HepG2 (cell line): ENCODE data around the gene CEACAM4. TPM values are rescaled to one million over a fixed set of nuclear protein-coding genes. Genes with fewer than 3 reads are reported as not detected.

Experiments used
- ARNT2 ChIP-seq: sonication (generic); formaldehyde crosslinking; IDR thresholded peaks from 2 replicates; pipeline ENCODE4 v1.8.0; 2022; ENCODE audit warnings: mild to moderate bottlenecking, low read depth, missing genetic modification reagents, moderate library complexity
- FOXP1 ChIP-seq, 2 experiments: fragments of 450-650 bp in 1 of 2; IDR thresholded peaks; 2 replicates each; pipeline ENCODE4 v1.6.1; 2017 to 2018; ENCODE audit warnings: antibody characterized with exemption in 1 of 2
- ZMYM3 ChIP-seq: sonication (generic); formaldehyde crosslinking; IDR thresholded peaks from 2 replicates; pipeline ENCODE4 v1.5.1; 2020; ENCODE audit warnings: mild to moderate bottlenecking, missing genetic modification reagents
- ZNF354B ChIP-seq: sonication (generic); formaldehyde crosslinking; IDR thresholded peaks from 2 replicates; pipeline ENCODE4 v1.8.0; 2022; ENCODE audit warnings: mild to moderate bottlenecking, missing genetic modification reagents
- ZNF589 ChIP-seq: sonication (generic); formaldehyde crosslinking; conservative IDR thresholded peaks from 2 replicates; pipeline ENCODE4 v1.8.0; 2022; ENCODE audit warnings: mild to moderate bottlenecking, moderate library complexity, missing genetic modification reagents
- ZNF839 ChIP-seq: sonication (generic); formaldehyde crosslinking; IDR thresholded peaks from 2 replicates; pipeline ENCODE4 v1.4.0; 2020; ENCODE audit warnings: missing genetic modification reagents, mild to moderate bottlenecking, borderline replicate concordance
- polyA plus RNA-seq, 8 experiments: library from polyadenylated mRNA; depleted of rRNA in 3 of 8; stranded (reverse) in 7 of 8; unstranded in 1 of 8; fragments of >200 nt; fragmentation: Illumina TruSeq in 4 of 8; extraction: Trizol in 4 of 8; gene quantifications; 2 replicates each; pipeline versions ENCODE4 v1.2.1 to v1.2.3, GENCODE V29; 2011 to 2016; ENCODE audit warnings: low read depth in 4 of 8, missing spikeins in 1 of 8, mixed read lengths in 1 of 8; ENCODE audit not compliant: insufficient read depth in 1 of 8
- total RNA-seq, 5 experiments: library from RNA; depleted of rRNA; stranded (reverse); fragments of >200 nt; fragmentation: Illumina TruSeq; extraction: Trizol; gene quantifications; 2 replicates each; pipeline ENCODE4 v1.2.3, GENCODE V29; 2016; ENCODE audit warnings: low read depth in 1 of 5
- TF ChIP-seq, protein P1 (sequence below): sonication (generic); formaldehyde crosslinking; conservative IDR thresholded peaks from 2 replicates; pipeline ENCODE4 v1.4.0; 2020; ENCODE audit warnings: missing genetic modification reagents
- TF ChIP-seq, protein P2 (sequence below): sonication (generic); formaldehyde crosslinking; IDR thresholded peaks from 2 replicates; pipeline ENCODE4 v1.4.0; 2020; ENCODE audit warnings: missing genetic modification reagents, borderline replicate concordance
- TF ChIP-seq, protein P3 (sequence below): IDR thresholded peaks from 2 replicates; pipeline ENCODE4 v1.6.1; 2018; ENCODE audit warnings: missing genetic modification reagents
- TF ChIP-seq, protein P4 (sequence below): sonication (generic); formaldehyde crosslinking; IDR thresholded peaks from 2 replicates; pipeline ENCODE4 v1.4.0; 2020; ENCODE audit warnings: missing genetic modification reagents
- TF ChIP-seq, protein P5 (sequence below): sonication (generic); formaldehyde crosslinking; IDR thresholded peaks from 2 replicates; pipeline ENCODE4 v1.5.0; 2020; ENCODE audit warnings: missing genetic modification reagents, mild to moderate bottlenecking, borderline replicate concordance
- TF ChIP-seq, protein P6 (sequence below): sonication (generic); formaldehyde crosslinking; IDR thresholded peaks from 2 replicates; pipeline ENCODE4 v1.4.0; 2020; ENCODE audit warnings: missing genetic modification reagents

CEACAM4 gene
- total and polyA plus RNA-seq, 2 of the 13 experiments (the other 11 are each of a cell fraction or from before 2014, with no cell fraction given), result not detected

DNA sequence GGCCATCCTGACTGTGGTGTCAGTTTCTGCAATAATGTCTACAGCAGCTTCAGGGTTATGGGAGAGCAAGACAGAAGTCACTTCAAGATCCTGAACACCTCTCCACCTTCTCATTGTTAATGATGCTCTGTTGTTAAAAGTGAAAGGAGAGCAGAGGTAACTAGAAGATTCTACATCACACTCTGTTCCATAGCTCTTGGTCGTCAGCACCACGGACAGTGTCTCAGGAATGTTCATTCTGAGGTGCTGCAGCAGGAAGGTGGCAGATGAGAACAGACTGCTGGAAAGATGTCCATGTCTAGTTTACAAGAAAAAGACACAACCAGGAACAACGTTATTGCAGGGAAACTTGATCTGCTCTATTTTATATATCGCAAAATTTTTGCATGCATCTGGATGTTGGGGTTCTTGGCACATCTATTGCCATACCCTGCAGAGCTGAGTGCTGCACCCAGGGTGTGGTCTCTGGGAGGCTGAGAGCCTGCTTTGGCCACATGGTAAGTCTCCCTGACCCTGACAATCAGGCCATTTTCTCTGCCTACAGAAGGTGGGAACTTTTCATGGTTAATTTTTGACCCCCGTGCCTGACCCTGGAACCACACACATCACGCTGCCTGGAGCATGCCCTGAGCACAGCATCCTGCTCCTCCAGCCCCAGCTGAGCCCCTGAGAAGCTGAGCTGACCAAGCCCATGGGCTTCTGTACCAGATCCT is 38.2 kb downstream of the CEACAM4 start (continued):
- TF ChIP-seq, protein P1, sequence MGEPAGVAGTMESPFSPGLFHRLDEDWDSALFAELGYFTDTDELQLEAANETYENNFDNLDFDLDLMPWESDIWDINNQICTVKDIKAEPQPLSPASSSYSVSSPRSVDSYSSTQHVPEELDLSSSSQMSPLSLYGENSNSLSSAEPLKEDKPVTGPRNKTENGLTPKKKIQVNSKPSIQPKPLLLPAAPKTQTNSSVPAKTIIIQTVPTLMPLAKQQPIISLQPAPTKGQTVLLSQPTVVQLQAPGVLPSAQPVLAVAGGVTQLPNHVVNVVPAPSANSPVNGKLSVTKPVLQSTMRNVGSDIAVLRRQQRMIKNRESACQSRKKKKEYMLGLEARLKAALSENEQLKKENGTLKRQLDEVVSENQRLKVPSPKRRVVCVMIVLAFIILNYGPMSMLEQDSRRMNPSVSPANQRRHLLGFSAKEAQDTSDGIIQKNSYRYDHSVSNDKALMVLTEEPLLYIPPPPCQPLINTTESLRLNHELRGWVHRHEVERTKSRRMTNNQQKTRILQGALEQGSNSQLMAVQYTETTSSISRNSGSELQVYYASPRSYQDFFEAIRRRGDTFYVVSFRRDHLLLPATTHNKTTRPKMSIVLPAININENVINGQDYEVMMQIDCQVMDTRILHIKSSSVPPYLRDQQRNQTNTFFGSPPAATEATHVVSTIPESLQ (CRISPR knock-in tag), result 0 out of 2 replicates have a peak, but pooled peaks have one; percentile 45
- TF ChIP-seq, protein P2, sequence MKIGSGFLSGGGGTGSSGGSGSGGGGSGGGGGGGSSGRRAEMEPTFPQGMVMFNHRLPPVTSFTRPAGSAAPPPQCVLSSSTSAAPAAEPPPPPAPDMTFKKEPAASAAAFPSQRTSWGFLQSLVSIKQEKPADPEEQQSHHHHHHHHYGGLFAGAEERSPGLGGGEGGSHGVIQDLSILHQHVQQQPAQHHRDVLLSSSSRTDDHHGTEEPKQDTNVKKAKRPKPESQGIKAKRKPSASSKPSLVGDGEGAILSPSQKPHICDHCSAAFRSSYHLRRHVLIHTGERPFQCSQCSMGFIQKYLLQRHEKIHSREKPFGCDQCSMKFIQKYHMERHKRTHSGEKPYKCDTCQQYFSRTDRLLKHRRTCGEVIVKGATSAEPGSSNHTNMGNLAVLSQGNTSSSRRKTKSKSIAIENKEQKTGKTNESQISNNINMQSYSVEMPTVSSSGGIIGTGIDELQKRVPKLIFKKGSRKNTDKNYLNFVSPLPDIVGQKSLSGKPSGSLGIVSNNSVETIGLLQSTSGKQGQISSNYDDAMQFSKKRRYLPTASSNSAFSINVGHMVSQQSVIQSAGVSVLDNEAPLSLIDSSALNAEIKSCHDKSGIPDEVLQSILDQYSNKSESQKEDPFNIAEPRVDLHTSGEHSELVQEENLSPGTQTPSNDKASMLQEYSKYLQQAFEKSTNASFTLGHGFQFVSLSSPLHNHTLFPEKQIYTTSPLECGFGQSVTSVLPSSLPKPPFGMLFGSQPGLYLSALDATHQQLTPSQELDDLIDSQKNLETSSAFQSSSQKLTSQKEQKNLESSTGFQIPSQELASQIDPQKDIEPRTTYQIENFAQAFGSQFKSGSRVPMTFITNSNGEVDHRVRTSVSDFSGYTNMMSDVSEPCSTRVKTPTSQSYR (CRISPR knock-in tag), result peak; percentile 29; the same call in 1 of the 2 replicates
- no peak for TF ChIP-seq ZNF354B (CRISPR knock-in tag)
- TF ChIP-seq, protein P3, sequence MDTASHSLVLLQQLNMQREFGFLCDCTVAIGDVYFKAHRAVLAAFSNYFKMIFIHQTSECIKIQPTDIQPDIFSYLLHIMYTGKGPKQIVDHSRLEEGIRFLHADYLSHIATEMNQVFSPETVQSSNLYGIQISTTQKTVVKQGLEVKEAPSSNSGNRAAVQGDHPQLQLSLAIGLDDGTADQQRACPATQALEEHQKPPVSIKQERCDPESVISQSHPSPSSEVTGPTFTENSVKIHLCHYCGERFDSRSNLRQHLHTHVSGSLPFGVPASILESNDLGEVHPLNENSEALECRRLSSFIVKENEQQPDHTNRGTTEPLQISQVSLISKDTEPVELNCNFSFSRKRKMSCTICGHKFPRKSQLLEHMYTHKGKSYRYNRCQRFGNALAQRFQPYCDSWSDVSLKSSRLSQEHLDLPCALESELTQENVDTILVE (CRISPR knock-in tag), result peak; percentile 69; the same call in 1 of the 2 replicates
- TF ChIP-seq, protein P4, sequence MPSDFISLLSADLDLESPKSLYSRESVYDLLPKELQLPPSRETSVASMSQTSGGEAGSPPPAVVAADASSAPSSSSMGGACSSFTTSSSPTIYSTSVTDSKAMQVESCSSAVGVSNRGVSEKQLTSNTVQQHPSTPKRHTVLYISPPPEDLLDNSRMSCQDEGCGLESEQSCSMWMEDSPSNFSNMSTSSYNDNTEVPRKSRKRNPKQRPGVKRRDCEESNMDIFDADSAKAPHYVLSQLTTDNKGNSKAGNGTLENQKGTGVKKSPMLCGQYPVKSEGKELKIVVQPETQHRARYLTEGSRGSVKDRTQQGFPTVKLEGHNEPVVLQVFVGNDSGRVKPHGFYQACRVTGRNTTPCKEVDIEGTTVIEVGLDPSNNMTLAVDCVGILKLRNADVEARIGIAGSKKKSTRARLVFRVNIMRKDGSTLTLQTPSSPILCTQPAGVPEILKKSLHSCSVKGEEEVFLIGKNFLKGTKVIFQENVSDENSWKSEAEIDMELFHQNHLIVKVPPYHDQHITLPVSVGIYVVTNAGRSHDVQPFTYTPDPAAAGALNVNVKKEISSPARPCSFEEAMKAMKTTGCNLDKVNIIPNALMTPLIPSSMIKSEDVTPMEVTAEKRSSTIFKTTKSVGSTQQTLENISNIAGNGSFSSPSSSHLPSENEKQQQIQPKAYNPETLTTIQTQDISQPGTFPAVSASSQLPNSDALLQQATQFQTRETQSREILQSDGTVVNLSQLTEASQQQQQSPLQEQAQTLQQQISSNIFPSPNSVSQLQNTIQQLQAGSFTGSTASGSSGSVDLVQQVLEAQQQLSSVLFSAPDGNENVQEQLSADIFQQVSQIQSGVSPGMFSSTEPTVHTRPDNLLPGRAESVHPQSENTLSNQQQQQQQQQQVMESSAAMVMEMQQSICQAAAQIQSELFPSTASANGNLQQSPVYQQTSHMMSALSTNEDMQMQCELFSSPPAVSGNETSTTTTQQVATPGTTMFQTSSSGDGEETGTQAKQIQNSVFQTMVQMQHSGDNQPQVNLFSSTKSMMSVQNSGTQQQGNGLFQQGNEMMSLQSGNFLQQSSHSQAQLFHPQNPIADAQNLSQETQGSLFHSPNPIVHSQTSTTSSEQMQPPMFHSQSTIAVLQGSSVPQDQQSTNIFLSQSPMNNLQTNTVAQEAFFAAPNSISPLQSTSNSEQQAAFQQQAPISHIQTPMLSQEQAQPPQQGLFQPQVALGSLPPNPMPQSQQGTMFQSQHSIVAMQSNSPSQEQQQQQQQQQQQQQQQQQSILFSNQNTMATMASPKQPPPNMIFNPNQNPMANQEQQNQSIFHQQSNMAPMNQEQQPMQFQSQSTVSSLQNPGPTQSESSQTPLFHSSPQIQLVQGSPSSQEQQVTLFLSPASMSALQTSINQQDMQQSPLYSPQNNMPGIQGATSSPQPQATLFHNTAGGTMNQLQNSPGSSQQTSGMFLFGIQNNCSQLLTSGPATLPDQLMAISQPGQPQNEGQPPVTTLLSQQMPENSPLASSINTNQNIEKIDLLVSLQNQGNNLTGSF (CRISPR knock-in tag), result no peak
- TF ChIP-seq, protein P5, sequence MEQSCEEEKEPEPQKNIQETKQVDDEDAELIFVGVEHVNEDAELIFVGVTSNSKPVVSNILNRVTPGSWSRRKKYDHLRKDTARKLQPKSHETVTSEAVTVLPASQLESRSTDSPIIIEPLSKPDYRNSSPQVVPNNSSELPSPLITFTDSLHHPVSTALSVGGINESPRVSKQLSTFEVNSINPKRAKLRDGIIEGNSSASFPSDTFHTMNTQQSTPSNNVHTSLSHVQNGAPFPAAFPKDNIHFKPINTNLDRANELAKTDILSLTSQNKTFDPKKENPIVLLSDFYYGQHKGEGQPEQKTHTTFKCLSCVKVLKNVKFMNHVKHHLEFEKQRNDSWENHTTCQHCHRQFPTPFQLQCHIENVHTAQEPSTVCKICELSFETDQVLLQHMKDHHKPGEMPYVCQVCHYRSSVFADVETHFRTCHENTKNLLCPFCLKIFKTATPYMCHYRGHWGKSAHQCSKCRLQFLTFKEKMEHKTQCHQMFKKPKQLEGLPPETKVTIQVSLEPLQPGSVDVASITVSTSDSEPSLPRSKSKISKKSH, result no peak
- 0 out of 2 replicates have a peak, but pooled peaks have one; percentile 37 for TF ChIP-seq ZNF589 (CRISPR knock-in tag)
- TF ChIP-seq ZNF839 (CRISPR knock-in tag), result no peak
- TF ChIP-seq ARNT2 (CRISPR knock-in tag), result no peak
- TF ChIP-seq, protein P6, sequence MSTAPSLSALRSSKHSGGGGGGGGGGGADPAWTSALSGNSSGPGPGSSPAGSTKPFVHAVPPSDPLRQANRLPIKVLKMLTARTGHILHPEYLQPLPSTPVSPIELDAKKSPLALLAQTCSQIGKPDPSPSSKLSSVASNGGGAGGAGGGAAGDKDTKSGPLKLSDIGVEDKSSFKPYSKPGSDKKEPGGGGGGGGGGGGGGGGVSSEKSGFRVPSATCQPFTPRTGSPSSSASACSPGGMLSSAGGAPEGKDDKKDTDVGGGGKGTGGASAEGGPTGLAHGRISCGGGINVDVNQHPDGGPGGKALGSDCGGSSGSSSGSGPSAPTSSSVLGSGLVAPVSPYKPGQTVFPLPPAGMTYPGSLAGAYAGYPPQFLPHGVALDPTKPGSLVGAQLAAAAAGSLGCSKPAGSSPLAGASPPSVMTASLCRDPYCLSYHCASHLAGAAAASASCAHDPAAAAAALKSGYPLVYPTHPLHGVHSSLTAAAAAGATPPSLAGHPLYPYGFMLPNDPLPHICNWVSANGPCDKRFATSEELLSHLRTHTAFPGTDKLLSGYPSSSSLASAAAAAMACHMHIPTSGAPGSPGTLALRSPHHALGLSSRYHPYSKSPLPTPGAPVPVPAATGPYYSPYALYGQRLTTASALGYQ (CRISPR knock-in tag), result no peak
- no peak for TF ChIP-seq ZMYM3 (CRISPR knock-in tag)
- no peak for TF ChIP-seq FOXP1 (IDR thresholded peaks at IDR 0.05)
- TF ChIP-seq FOXP1 (CRISPR knock-in tag; IDR thresholded peaks at IDR 0.05), result no peak
